HepG2 (cell line): ENCODE results near the gene TRAPPC3. TPM values are rescaled to one million over a fixed set of nuclear protein-coding genes. Genes with fewer than 3 reads are reported as not detected.

Source experiments
- ATAC-seq: fragments of 200-7000 bp; cut with Tn5 transposase; 3 replicates; pipeline ENCODE4 v1.9.1; 2020; ENCODE audit warnings: mild to moderate bottlenecking, moderate library complexity
- BruUV-seq: library from RNA; stranded (reverse); fragments of 400-500 nt; replicated peaks from 2 replicates; lab custom pipeline; 2021; lab: Mats Ljungman, UMichigan
- CTCF ChIA-PET: fragments of 300-600 bp; formaldehyde crosslinking; extraction: SDS; loops from one replicate; lab custom pipeline; 2021; ENCODE audit warnings: low total read pairs, inconsistent platforms, low intra/inter-chr PET ratio; lab: Yijun Ruan, JAX
- POLR2A ChIA-PET: fragments of 350-600 bp; sonication (Branson Sonifier 250); formaldehyde crosslinking; loops from one replicate; lab custom pipeline; 2020; ENCODE audit warnings: antibody characterized with exemption, inconsistent platforms; lab: Yijun Ruan, JAX
- DNase-seq: peaks from one replicate; pipeline ENCODE4 v3.0.0-alpha.2; 2015; ENCODE audit warnings: low spot score
- FAIRE-seq: peaks from 3 replicates; lab custom pipeline; 2011; peaks lifted over from hg19 to GRCh38; lab: Jason Lieb, UNC
- H2AFZ ChIP-seq: one replicate; pipeline ENCODE4 v1.6.1; 2011; ENCODE audit warnings: low read length, inconsistent platforms
- H3K27ac ChIP-seq: fragments of 300-600 bp; 3 replicates; pipeline ENCODE4 v1.8.0; 2011; ENCODE audit warnings: mixed run types, mild to moderate bottlenecking, mixed read lengths, low read length, inconsistent platforms; ENCODE audit not compliant: insufficient read depth; ENCODE audit errors: extremely low read length
- H3K27me3 ChIP-seq, 2 experiments: fragments of 200-600 bp in 1 of 2; 2 replicates in 1 of 2; 3 replicates in 1 of 2; pipeline versions ENCODE4 v1.6.0 to v1.8.0; 2011; ENCODE audit warnings: low read length in 2 of 2, mild to moderate bottlenecking in 2 of 2, moderate library complexity in 2 of 2, inconsistent platforms in 1 of 2; ENCODE audit not compliant: insufficient read depth in 2 of 2, control insufficient read depth in 1 of 2
- H3K36me3 ChIP-seq, 2 experiments: fragments of 200-600 bp in 1 of 2; replicated peaks in 1 of 2; 2 replicates in 1 of 2; 3 replicates in 1 of 2; pipeline versions ENCODE4 v1.5.1 to v1.8.0; 2011; ENCODE audit warnings: low read length in 2 of 2, inconsistent platforms in 1 of 2; ENCODE audit not compliant: insufficient read depth in 2 of 2, control insufficient read depth in 1 of 2
- H3K4me1 ChIP-seq: 2 replicates; pipeline ENCODE4 v1.5.1; 2012; ENCODE audit warnings: low read length, inconsistent platforms; ENCODE audit not compliant: insufficient read depth
- H3K4me2 ChIP-seq: 2 replicates; pipeline ENCODE4 v1.6.0; 2011; ENCODE audit warnings: low read depth, low read length, inconsistent platforms
- H3K4me3 ChIP-seq, 3 experiments: fragments of 200-600 bp in 1 of 3; sonication (generic), shearing (Covaris generic) in 1 of 3; replicated peaks in 1 of 3; 2 replicates each; pipeline ENCODE4 v1.5.1; 2011 to 2016; ENCODE audit warnings: low read length in 3 of 3, inconsistent platforms in 2 of 3, low read depth in 2 of 3, mild to moderate bottlenecking in 2 of 3, control low read depth in 1 of 3, mixed read lengths in 1 of 3; ENCODE audit not compliant: insufficient read depth in 1 of 3
- H3K79me2 ChIP-seq: one replicate; pipeline ENCODE4 v1.6.1; 2011; ENCODE audit warnings: low read length, inconsistent platforms; ENCODE audit not compliant: insufficient read depth
- H3K9ac ChIP-seq: 2 replicates; pipeline ENCODE4 v1.6.0; 2011; ENCODE audit warnings: mild to moderate bottlenecking, low read depth, low read length, inconsistent platforms; ENCODE audit not compliant: insufficient read depth
- H3K9me3 ChIP-seq: 2 replicates; pipeline ENCODE4 v1.5.1; 2012; ENCODE audit warnings: mild to moderate bottlenecking, low read length
- H4K20me1 ChIP-seq: 2 replicates; pipeline ENCODE4 v1.6.0; 2011; ENCODE audit warnings: inconsistent platforms, mild to moderate bottlenecking, low read length, moderate library complexity; ENCODE audit not compliant: insufficient read depth
- SAP130 ChIP-seq: IDR thresholded peaks from 2 replicates; pipeline ENCODE4 v1.6.1; 2016; ENCODE audit warnings: low read depth
- TBX2 ChIP-seq: sonication (generic); formaldehyde crosslinking; IDR thresholded peaks from 2 replicates; pipeline ENCODE4 v1.5.0; 2020; ENCODE audit warnings: missing genetic modification reagents, mild to moderate bottlenecking, borderline replicate concordance
- ZNF629 ChIP-seq: sonication (generic); formaldehyde crosslinking; conservative IDR thresholded peaks from 2 replicates; pipeline ENCODE4 v1.5.0; 2020; ENCODE audit warnings: missing genetic modification reagents
- WGBS: methylation state at CpG from one replicate; pipeline ENCODE4 v1.1.6; 2017; ENCODE audit warnings: low lambda C conversion rate; 5-methylcytosine and 5-hydroxymethylcytosine counted together
- in situ Hi-C: cut with HindIII; loops from 2 replicates; pipeline ENCODE4 v1.10.0; 2017; ENCODE audit warnings: low pct_unique_long_range_greater_than_20kb; ENCODE audit not compliant: extremely low pct_ligation_motif_present
- intact Hi-C: fragments of 100-400 bp; cut with micrococcal nuclease; formaldehyde crosslinking; loops from one replicate; pipeline ENCODE4 v1.10.0; 2022; ENCODE audit not compliant: unreplicated experiment
- polyA plus RNA-seq, 8 experiments: library from polyadenylated mRNA; depleted of rRNA in 3 of 8; stranded (reverse) in 7 of 8; unstranded in 1 of 8; fragments of >200 nt; fragmentation: Illumina TruSeq in 4 of 8; extraction: Trizol in 4 of 8; gene quantifications; 2 replicates each; pipeline versions ENCODE4 v1.2.1 to v1.2.3, GENCODE V29; 2011 to 2016; ENCODE audit warnings: low read depth in 4 of 8, missing spikeins in 1 of 8, mixed read lengths in 1 of 8; ENCODE audit not compliant: insufficient read depth in 1 of 8
- total RNA-seq, 5 experiments: library from RNA; depleted of rRNA; stranded (reverse); fragments of >200 nt; fragmentation: Illumina TruSeq; extraction: Trizol; gene quantifications; 2 replicates each; pipeline ENCODE4 v1.2.3, GENCODE V29; 2016; ENCODE audit warnings: low read depth in 1 of 5
- TF ChIP-seq, protein P1 (sequence below): sonication (generic); formaldehyde crosslinking; IDR thresholded peaks from 2 replicates; pipeline ENCODE4 v1.5.0; 2020; ENCODE audit warnings: mild to moderate bottlenecking, missing genetic modification reagents

The TRAPPC3 gene
- total and polyA plus RNA-seq, 2 of the 13 experiments (the other 11 are each of a cell fraction or from before 2014, with no cell fraction given), result 53.7 to 62.4 TPM

DNA sequence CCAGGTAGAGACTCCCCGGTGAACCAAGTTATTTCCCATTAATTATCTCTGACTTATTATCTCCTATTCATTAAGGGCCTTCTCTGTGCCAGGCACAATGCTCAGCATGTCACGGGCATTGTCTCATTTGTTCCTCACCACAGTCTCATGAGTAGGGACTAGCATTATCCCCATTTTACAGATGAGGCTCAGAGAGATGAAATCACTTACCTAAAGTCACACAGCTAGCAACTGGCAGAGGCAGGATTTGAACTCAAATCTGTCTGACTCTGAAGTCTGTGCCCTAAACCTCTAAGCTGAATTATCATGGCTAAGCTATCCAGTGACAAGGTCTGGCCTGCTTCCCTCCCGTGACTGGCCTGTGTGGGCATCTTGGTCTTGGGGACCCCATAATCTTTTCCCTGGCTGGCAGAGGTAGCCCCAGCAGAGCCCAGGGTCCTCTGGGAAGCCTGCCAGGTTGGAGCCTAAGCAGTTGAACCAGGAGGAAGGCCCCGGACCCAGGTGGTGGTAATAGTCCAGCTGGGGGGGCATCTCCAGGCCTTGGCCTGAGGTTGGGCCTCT is 11.2 kb upstream of the TRAPPC3 start:
- no peaks in the 10 kb centered on the region for H3K9me3 ChIP-seq
- in situ Hi-C loops (no loop called here), intact Hi-C loops (no loop called here)
- H3K4me2 ChIP-seq, result 0 out of 2 replicates have a peak overlapping the region, but pooled peaks have one; percentile 21
- peaks cover 5% of the 10 kb centered on the region for H3K79me2 ChIP-seq
- H2AFZ ChIP-seq, result no peak overlapping the region
- peaks cover 33% of the 10 kb centered on the region for H3K4me1 ChIP-seq
- ATAC-seq, result no peak
- no peak overlapping the region for H3K9ac ChIP-seq
- no peaks in the 10 kb centered on the region for H3K27me3 ChIP-seq
- no peak overlapping the region for H3K27ac ChIP-seq
- no peak for FAIRE-seq
- H3K4me3 ChIP-seq, result no peak overlapping the region
- WGBS, result 91% methylated on average over 4 of the region's 4 CpGs
- ChIA-PET CTCF (no interaction called here), POLR2A (interaction anchor here (1.1 to 1.3 kb wide), 3 partner anchors 11 to 227 kb away, joined by 3 to 7 read pairs (median 6); partner anchors contain the start of genes THRAP3 and TRAPPC3)
- no peaks in the 10 kb centered on the region; a peak in 1 of 5 replicates for H3K36me3 ChIP-seq
- DNase-seq, result no peak
- BruUV-seq, result no TSS peak
- TF ChIP-seq SAP130 (no peak), ZNF629 (CRISPR knock-in tag) (0 out of 2 replicates have a peak, but pooled peaks have one; percentile 27), TBX2 (no peak)
- TF ChIP-seq, protein P1, sequence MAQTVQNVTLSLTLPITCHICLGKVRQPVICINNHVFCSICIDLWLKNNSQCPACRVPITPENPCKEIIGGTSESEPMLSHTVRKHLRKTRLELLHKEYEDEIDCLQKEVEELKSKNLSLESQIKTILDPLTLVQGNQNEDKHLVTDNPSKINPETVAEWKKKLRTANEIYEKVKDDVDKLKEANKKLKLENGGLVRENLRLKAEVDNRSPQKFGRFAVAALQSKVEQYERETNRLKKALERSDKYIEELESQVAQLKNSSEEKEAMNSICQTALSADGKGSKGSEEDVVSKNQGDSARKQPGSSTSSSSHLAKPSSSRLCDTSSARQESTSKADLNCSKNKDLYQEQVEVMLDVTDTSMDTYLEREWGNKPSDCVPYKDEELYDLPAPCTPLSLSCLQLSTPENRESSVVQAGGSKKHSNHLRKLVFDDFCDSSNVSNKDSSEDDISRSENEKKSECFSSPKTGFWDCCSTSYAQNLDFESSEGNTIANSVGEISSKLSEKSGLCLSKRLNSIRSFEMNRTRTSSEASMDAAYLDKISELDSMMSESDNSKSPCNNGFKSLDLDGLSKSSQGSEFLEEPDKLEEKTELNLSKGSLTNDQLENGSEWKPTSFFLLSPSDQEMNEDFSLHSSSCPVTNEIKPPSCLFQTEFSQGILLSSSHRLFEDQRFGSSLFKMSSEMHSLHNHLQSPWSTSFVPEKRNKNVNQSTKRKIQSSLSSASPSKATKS, result no peak
- TF ChIP-seq, all 625 proteins: peak for 1
- H4K20me1 ChIP-seq, result no peaks in the 10 kb centered on the region
